Upper lobe of left lung (tissue), 4 donors: ENCODE data around the gene TMBIM4.

ENCODE experiments used
- CTCF ChIP-seq, 6 experiments: fragments of 450-650 bp in 4 of 6; fragments of 200-600 bp in 2 of 6; sonication (generic) in 2 of 6; IDR thresholded peaks; one replicate each; pipeline ENCODE4 v1.5.1; 2016 to 2019; ENCODE audit warnings: antibody characterized with exemption in 6 of 6
- EP300 ChIP-seq, 4 donors: sonication (generic); formaldehyde crosslinking; IDR thresholded peaks; one replicate each; pipeline ENCODE4 v1.5.1; 2017; ENCODE audit warnings: antibody characterized with exemption in 4 of 4, control low read depth in 2 of 4
- POLR2A ChIP-seq, 4 donors: fragments of 450-650 bp; IDR thresholded peaks; one replicate each; pipeline ENCODE4 v1.5.1; 2016 to 2017; ENCODE audit warnings: antibody characterized with exemption in 4 of 4, mild to moderate bottlenecking in 2 of 4
- POLR2AphosphoS5 ChIP-seq, 2 donors: sonication (generic); formaldehyde crosslinking; IDR thresholded peaks; one replicate each; pipeline ENCODE4 v1.5.1; 2017; ENCODE audit warnings: antibody characterized with exemption in 2 of 2

GRCh38 chr12:66092559-66093269, 77.1 kb downstream of the TMBIM4 start:
- TF ChIP-seq CTCF (IDR thresholded peaks at IDR 0.05) (no peak), POLR2AphosphoS5 (IDR thresholded peaks at IDR 0.05) (no peak), POLR2A (IDR thresholded peaks at IDR 0.05) (no peak), EP300 (IDR thresholded peaks at IDR 0.05) (no peak)
